B cell (primary cell): ENCODE measurements around the gene CDHR3.

Source experiments
- EZH2 ChIP-seq: IDR thresholded peaks from 2 replicates; pipeline ENCODE4 v1.6.1; 2012; ENCODE audit warnings: borderline replicate concordance, low read depth, mild to moderate bottlenecking, moderate library complexity, low read length; ENCODE audit not compliant: insufficient read depth, poor library complexity, severe bottlenecking
- TF ChIP-seq, protein P1 (sequence below): fragments of 200-600 bp; IDR thresholded peaks from one replicate; pipeline ENCODE4 v1.8.0; 2022; ENCODE audit warnings: antibody characterized with exemption, mild to moderate bottlenecking

DNA sequence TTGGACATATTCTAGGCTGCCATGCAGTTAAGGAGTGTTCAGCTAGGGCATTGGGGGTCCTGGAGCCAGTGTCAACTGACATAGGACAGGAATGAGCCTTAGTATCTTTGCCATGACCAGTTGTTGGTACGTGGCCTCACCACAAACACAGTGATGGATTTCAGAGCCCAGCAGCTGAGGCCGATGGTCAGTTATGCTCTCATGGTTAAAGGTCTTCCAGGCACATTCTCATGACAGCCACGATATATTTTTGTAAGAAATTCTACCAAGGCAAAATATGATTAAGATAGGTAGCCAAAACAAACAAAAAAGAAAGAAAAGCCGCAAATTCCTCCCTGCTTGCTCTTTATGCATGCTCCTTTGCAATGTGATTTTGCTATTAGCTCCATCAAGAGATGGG is 47.8 kb downstream of the CDHR3 start:
- TF ChIP-seq, protein P1, sequence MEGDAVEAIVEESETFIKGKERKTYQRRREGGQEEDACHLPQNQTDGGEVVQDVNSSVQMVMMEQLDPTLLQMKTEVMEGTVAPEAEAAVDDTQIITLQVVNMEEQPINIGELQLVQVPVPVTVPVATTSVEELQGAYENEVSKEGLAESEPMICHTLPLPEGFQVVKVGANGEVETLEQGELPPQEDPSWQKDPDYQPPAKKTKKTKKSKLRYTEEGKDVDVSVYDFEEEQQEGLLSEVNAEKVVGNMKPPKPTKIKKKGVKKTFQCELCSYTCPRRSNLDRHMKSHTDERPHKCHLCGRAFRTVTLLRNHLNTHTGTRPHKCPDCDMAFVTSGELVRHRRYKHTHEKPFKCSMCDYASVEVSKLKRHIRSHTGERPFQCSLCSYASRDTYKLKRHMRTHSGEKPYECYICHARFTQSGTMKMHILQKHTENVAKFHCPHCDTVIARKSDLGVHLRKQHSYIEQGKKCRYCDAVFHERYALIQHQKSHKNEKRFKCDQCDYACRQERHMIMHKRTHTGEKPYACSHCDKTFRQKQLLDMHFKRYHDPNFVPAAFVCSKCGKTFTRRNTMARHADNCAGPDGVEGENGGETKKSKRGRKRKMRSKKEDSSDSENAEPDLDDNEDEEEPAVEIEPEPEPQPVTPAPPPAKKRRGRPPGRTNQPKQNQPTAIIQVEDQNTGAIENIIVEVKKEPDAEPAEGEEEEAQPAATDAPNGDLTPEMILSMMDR: no peak
- TF ChIP-seq EZH2: no peak
